ENCODE results near the gene REPIN1. TPM values are rescaled to one million over a fixed set of nuclear protein-coding genes. Genes with fewer than 3 reads are reported as not detected.

REPIN1 gene
- total RNA-seq, 3 donors from 2014 or later (not counting 1 experiment from before 2014, with no cell fraction given), result 58.9 to 79.4 (median 76.5) TPM

- intact Hi-C loops (cut with micrococcal nuclease), result loop anchor here (2.0 kb wide), 2 partner anchors 15 to 27 kb away; a partner anchor contains a TSS
- no peaks in the 10 kb centered on the region for H3K27me3 Mint-ChIP-seq (ENCODE audit: low read depth in 2 of 2)
- no peak for TF ChIP-seq CTCF (IDR thresholded peaks at IDR 0.05)
- H3K36me3 ChIP-seq (ENCODE audit: control insufficient read depth, insufficient read depth, low read length), result peaks cover 5% of the 10 kb centered on the region
- H3K9me3 ChIP-seq (ENCODE audit: control insufficient read depth, insufficient read depth, low read length), result no peaks in the 10 kb centered on the region
- peak overlapping the region; percentile 90 for H3K4me3 Mint-ChIP-seq
- ATAC-seq (peak; percentile 4 to 8 (median 5)), DNase-seq (peak; percentile 30 to 73)
- H3K4me1 Mint-ChIP-seq, result peaks cover 31 to 39% of the 10 kb centered on the region in 2 donors
- peak overlapping the region; percentile 68 for H3K4me3 ChIP-seq (ENCODE audit: low read length)
- peaks cover 27% of the 10 kb centered on the region for H3K4me1 ChIP-seq (ENCODE audit: control insufficient read depth, insufficient read depth, low read length)
- peak overlapping the region; percentile 73 for H3K27ac ChIP-seq (ENCODE audit: low read length)
- no peaks in the 10 kb centered on the region for H3K27me3 ChIP-seq (ENCODE audit: control insufficient read depth, insufficient read depth, low read length)
- WGBS (ENCODE audit: insufficient coverage), result 2% methylated on average over 32 of the region's 32 CpGs
- H3K36me3 Mint-ChIP-seq, result no peaks in the 10 kb centered on the region
- no peaks in the 10 kb centered on the region for H3K9me3 Mint-ChIP-seq
- H3K27ac Mint-ChIP-seq, result peak overlapping the region; percentile 81 to 86
Measured at GRCh38 chr7:150378115-150378852, 9.7 kb downstream of the REPIN1 start.

- TF ChIP-seq CTCF (IDR thresholded peaks at IDR 0.05), result no peak
- Mint-ChIP-seq H3K4me3 (peak within 1 kb of the TSS; percentile 92), H3K36me3 (no peaks in the 10 kb centered on the region), H3K27ac (peak within 1 kb of the TSS; percentile 81 to 86), H3K9me3 (no peaks in the 10 kb centered on the region), H3K27me3 (ENCODE audit: low read depth in 2 of 2) (no peaks in the 10 kb centered on the region), H3K4me1 (peaks cover 31 to 35% of the 10 kb centered on the region in 2 donors)
- Histone ChIP-seq H3K27ac (ENCODE audit: low read length) (peak within 1 kb of the TSS; percentile 73), H3K36me3 (ENCODE audit: control insufficient read depth, insufficient read depth, low read length) (no peaks in the 10 kb centered on the region), H3K9me3 (ENCODE audit: control insufficient read depth, insufficient read depth, low read length) (no peaks in the 10 kb centered on the region), H3K27me3 (ENCODE audit: control insufficient read depth, insufficient read depth, low read length) (no peaks in the 10 kb centered on the region), H3K4me1 (ENCODE audit: control insufficient read depth, insufficient read depth, low read length) (peaks cover 26% of the 10 kb centered on the region), H3K4me3 (ENCODE audit: low read length) (peak within 1 kb of the TSS; percentile 68)
- intact Hi-C loops (cut with micrococcal nuclease), result loop anchor here (1.0 to 2.0 kb wide), 3 partner anchors 10 to 26 kb away; a partner anchor contains a TSS
- WGBS (ENCODE audit: insufficient coverage), result under 1% methylated on average over 60 of the region's 60 CpGs
- ATAC-seq, result peak; percentile 97 to 99 (median 98)
- peak; percentile 94 for DNase-seq
Measured at GRCh38 chr7:150378853-150379440, 10.3 kb downstream of the REPIN1 start, which contains the start of gene ZNF775. ZNF775 (plus strand) TSS chr7:150379330; CDS start chr7:150388471, 9,141 bp downstream.

DNA sequence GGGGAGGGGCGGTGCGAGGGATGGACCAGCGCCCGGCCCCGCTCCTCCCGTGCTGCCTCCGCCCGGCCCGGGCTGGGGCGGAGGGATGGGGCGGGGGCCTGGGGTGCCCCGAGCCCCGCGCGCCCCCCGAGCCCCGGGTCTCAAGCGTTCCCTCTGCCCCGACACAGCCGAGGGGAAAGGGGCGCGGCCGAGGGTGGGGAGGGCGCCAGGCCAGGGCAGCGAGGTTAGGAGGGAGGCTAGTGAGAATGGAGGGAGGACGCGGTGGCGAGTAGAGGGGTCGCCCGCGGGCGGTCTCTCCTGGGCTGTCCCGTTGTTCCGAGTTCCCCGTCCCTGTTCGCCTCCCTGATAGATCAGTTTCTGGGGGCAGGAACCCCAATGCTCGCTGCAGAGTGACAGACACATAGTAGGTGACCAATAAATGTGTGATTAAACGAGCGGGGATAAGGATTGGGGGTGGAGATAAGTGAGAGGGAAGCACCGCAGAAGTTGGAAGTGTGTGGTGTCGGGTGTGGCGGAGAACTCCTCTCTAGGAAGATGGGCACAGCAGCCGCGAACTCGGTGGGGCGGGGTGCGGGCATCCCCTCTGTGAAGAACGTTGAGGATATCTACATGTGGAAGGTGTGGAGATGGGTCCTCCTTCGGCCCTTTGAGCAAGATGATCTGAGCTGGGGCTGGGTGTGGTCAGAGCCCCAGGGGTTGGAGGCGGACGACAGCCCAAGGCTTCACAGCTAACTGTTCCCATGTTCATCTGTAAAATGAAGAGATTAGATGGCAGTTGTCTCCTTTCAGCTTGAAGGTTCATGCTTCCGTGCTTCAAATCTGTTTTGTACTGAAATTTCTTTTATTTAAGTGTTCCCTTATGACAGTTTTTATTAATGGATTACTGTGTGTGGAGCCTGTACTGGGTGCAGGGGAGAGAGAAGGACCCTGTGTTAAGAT is 11.1 kb downstream of the REPIN1 start:
- Histone ChIP-seq H3K36me3 (ENCODE audit: control insufficient read depth, insufficient read depth, low read length) (no peaks in the 10 kb centered on the region), H3K9me3 (ENCODE audit: control insufficient read depth, insufficient read depth, low read length) (no peaks in the 10 kb centered on the region), H3K4me3 (ENCODE audit: low read length) (peak overlapping the region; percentile 61), H3K27ac (ENCODE audit: low read length) (no peak overlapping the region), H3K27me3 (ENCODE audit: control insufficient read depth, insufficient read depth, low read length) (no peaks in the 10 kb centered on the region), H3K4me1 (ENCODE audit: control insufficient read depth, insufficient read depth, low read length) (peaks cover 28% of the 10 kb centered on the region)
- H3K27ac Mint-ChIP-seq, result peak overlapping the region; percentile 67 to 71
- peak overlapping the region; percentile 92 for H3K4me3 Mint-ChIP-seq
- ATAC-seq (peak in 1 of 3 donors; percentile 38), DNase-seq (peak in 1 of 2 donors; percentile 41)
- TF ChIP-seq CTCF (IDR thresholded peaks at IDR 0.05), result no peak
- peaks cover 31% of the 10 kb centered on the region in 2 donors for H3K4me1 Mint-ChIP-seq
- H3K9me3 Mint-ChIP-seq, result no peaks in the 10 kb centered on the region
- intact Hi-C loops (cut with micrococcal nuclease), result loop anchor here (1.0 to 2.0 kb wide), 3 partner anchors 10 to 25 kb away; a partner anchor contains a TSS
- WGBS (ENCODE audit: insufficient coverage), result 2% methylated on average over 52 of the region's 52 CpGs
- H3K36me3 Mint-ChIP-seq, result no peaks in the 10 kb centered on the region
- no peaks in the 10 kb centered on the region for H3K27me3 Mint-ChIP-seq (ENCODE audit: low read depth in 2 of 2)

Data from natural killer cell (primary cell).